GM18867 (cell line): ENCODE results near the gene ZKSCAN2.

Source experiments
- ATAC-seq: cut with Tn5 transposase; IDR thresholded peaks from one replicate; pipeline ENCODE4 v1.9.1; 2021; ENCODE audit warnings: mild to moderate bottlenecking, moderate library complexity; ENCODE audit not compliant: unreplicated experiment

Gene ZKSCAN2

GRCh38 chr16:25257470-25257955 lies at the start of gene ZKSCAN2:
Gene ZKSCAN2 (minus strand): TSS chr16:25257845. CDS start chr16:25257127, 718 bp downstream.
- ATAC-seq, result peak; percentile 90

DNA sequence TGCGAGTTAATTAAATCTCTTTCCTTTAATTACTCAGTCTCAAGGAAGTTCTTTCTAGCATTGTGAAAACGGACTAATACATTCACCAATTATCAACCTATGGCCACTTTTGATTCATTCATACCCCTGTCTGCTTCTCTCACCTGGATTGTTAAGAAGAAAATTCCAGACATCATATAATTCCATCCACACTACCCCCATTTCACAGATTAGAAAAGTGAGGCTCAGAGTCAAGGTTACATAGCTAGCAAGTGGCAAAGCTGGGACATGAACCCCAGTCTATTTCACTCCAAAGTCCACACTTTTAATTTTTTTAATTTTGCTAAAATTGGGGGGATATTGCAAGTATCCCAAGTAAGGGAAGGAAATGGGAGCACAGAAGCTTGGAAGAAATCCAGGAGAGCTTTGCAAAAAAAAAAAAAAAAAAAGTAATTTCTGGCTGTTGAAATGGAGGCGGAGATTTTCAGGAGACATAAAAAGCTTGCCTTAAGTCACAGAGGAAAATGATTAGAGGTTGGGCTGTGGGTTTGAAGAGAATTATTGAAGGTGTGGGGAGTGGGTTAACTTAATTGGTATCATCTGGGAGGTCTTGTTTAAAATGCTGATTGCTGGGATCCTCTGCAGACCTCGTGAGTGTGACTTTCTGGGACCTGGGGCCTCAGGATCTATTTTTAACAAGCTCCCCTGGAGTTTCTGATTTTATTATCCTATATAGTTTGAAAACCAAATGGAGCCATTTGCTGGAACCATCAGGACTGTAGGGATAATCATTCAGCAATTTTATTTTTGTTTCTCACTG lies 42.3 kb upstream of the ZKSCAN2 start:
- no peak for ATAC-seq

DNA sequence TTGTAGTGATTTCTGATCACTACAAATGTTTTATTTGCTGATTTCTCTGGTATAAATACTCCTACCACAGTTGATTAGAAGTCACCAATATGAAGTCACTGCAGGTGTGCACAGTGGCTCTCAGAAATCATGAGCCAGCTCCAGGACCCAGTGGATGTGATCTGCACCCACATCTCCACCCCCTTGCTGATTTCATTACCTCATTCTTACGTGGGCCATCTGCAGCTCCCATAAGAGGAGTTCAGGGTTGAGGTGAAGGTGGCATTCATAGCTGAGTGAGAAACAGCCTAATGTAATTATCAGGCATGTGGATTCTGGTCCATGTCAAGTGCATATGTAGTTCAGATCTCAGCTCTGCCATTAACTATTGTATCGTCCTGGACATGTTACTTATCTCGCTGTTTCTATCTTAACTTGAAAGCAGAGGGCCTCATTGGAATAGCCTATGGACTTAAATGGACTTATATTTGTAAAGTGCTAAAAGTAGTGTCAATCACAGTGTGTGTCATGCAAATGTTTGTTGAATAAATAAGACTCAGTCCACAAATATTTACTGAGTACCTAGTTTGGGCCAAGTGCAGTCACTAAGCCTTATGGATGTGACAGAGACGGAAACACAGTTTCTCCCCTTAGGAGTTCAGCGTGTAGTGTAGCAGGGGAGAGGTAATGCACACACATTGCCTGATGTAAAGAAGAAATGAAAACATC lies 40.7 kb upstream of the ZKSCAN2 start:
- ATAC-seq, result no peak

GRCh38 chr16:25297151-25297787 lies 39.6 kb upstream of the ZKSCAN2 start:
- ATAC-seq, result no peak

DNA sequence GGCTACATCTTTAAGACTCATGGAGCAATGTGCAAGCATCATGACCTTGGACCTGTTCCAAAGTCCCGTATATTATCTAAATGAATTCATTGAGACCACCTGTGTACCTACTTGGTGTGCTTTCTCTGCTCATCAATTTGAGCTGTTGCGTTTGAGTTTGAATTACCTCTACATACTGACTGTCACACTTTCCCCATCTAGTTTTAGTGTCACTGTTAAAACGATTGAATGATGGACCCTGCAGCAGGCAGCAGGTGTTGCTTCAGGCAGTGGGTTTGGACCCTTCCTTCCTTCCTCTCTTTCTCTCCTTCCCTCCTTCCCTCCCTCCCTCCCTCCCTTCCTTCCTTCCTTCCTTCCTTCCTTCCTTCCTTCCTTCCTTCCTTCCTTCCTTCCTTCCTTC lies 33.9 kb upstream of the ZKSCAN2 start:
- ATAC-seq, result no peak

DNA sequence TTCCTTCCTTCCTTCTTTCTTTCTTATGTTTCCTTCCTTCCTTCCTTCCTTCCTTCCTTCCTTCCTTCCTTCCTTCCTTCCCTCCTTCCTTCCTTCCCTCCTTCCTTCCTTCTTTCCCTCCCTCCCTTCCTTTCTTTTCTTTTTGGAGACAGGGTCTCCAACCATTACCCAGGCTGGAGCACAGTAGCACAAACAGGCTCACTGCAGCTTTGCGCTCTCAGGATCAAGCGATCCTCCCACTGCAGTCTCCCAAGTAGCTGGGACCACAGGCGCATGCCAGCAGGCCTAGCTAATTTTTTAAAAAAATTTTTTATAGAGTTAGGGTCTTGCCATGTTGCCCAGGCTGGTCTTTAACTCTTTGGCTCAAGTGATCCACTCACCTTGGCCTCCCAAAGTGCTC lies 31.8 kb upstream of the ZKSCAN2 start:
- ATAC-seq, result no peak

DNA sequence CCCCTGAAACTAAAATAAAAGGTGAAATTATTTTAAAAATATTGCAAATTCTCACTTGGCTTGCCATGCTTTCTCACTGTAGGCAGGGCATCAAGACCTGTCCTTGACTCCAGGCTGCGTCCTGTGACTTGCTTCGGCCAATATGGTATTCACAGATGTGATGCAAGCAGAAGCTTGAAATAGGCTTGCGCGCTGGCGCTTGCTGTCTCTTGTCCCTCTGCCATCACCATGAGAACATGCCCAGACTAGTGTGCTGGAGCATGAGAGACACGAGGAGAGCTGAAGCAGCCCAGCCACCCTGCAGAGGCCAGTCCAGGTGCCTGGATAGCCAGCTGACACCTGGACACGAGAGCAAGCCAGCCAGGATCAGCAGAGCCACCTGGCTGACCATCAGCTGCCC lies 21.8 kb upstream of the ZKSCAN2 start:
- ATAC-seq, result no peak

- no peak for ATAC-seq
Observed at GRCh38 chr16:25271421-25271820, 13.8 kb upstream of the ZKSCAN2 start.

GRCh38 chr16:25270577-25270976 lies 12.9 kb upstream of the ZKSCAN2 start:
- no peak for ATAC-seq

DNA sequence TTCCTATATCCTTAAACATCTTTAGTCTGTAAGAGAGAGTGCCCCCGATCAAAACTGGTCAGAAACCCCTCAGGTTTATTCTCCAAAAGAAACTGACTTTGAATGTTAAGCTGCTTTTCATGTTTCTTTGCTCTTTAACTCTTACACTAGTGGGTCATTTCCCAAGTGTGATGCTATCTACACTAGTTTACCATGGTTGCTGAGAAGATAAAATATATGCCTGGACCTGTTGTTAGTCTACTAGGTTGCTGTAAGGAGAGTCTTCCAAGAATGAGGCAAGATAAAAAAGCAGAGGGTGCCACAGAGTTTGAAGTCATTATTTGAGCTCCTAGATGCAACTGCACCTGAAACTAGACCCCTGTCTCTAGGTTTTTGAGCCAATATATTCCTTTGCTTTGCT lies 12.2 kb upstream of the ZKSCAN2 start:
- ATAC-seq, result no peak

DNA sequence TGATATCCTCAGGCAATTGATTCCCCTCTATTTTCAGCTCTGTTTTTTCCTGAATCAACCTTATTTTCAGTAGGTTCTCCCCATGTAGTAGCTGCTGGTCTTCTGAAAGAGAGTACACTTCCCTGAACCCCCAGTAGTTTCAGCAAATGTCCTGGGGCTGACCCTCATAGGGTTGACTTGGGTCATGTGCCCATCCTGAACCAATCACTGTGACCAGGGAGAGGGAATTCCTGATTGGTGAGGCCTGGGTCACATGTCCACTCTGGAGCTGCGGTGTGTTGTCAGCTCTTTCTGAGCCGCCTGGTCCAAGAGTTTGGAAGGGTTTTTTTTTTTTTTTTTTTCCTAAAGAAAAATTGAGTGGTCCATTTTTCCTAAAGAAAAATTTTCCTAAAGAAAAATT lies 8.3 kb upstream of the ZKSCAN2 start:
- ATAC-seq, result no peak

DNA sequence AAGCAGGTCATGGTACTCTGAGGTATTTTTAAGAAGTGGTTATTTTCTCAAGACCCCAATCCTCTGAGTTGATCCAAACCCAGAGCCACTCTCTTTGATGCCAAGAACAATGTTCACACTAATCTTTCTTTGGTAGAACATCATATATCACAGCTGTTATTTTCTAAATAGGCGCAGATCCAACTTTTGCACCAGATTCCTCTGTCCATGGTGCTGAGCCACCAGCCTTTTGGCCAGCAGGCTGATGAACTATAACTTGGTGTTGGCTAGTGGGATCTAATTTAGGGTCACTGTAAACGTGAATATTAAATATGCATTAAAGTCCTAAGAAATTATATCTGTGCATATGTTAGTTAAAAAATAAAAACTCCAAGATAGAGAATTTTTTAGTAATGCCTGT lies 7.0 kb upstream of the ZKSCAN2 start:
- no peak for ATAC-seq

DNA sequence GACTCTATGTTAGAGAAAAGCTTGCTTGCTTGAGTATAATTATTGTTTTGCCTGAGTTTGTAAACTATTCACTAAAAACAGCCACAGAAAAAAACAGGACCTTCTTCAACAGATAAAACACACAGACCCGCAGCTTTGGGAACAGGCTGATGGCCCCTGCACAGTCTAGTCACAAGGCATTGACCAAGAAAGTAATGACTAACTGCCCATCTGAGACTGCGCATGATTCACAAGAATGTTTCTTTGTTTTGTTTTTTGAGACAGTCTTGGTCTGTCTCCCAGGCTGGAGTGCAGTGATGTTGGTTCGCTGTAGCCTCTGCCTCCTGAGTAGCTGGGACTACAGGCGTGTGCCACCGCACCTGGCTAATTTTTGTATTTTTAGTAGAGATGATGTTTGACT lies 2.8 kb upstream of the ZKSCAN2 start:
- ATAC-seq, result no peak

DNA sequence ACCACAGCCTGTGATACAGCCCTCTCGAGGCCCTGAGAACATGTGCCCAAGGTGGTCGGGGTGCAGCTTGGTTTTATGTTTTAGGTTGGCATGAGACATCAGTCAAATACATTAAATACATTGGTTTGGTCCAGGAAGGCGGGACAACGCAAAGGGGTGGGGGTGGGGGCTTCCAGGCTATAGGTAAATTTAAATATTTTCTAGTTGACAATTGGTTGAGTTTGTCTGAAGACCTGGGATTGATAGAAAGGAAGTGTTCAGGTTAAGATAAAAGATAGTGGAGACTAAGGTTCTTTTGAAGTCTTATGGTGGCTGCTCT lies 1.2 kb upstream of the ZKSCAN2 start:
- no peak for ATAC-seq

DNA sequence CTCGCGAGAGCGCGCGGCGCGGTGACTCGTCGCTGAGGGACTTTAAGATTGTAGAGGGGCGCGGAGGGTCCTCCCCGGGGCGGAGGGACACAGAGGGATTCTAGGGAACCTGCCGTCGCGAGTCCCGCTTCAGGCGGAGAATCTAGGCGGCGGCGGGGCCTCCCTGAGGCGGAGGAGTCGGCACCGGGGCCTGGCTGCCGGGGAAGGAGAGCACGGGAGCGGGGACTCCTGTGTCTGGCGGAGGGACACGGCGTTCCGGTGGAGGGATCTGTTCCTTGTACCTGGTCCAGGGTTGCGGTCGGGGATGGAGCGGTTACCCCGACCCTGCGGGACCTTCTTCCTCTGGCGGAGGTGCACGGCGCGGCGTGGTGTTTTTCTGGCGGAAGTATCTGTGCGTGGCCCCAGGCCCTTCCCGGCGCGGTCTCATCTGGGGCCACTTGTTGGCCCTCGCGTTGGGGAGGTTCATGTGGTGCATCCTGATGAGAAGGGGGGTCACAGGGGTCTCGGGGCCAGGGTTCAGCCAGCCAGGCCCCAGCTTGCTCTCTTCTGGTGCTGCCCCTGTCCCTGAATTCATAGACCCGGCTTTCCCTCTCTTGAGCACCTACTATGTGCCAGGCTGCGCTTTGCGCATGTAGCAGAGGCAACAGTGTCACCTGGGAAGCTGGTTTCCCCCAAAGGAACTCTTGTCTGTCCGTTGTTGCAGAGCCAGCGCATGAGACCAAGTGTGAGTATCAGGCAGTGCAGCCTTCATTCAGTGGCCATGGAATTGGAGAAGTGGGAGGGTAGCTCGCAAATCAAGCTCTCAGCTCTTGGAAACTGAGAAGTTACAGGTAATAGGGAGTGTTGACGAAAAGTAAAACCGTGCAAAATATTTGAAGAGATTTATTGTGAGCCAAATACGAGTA lies 563 bp upstream of the ZKSCAN2 start:
- peak; percentile 47 for ATAC-seq

GRCh38 chr16:25256695-25257469 lies 763 bp downstream of the ZKSCAN2 start:
- ATAC-seq, result no peak

DNA sequence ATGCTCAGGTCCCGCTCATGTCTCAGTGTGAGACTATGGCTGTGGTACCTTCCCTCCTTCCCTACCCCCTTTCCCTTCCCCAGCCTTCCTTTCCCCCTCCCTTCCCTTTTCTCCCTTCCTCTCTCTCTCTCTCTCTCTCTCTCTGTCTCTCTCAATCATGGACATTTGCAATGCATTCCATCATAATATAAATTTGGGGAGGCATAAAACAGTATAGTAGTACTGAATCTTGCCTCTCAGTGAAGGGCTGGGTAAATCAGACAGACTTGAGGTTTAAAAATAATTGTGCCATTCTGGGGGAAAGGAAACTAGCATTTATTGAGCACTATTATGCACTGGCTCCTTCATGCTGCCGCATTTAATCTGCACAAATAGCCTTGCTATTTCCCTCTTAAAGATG lies 4.3 kb downstream of the ZKSCAN2 start:
- ATAC-seq, result no peak

DNA sequence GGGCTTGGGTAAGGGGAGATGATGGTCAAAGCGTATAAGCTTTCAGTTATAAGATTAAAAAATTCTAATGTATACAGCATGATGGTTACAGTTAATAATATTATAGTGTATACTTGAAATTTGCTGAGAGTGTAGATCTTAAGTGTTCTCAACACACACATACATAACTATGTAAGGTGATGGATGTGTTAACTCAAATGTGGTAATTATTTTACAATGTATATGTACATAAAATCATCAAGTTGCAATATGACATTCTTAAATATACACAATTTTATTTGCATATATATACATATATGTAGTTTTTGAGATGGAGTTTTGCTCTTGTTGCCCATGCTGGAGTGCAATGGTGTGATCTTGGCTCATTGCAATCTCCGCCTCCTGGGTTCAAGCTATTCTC lies 7.2 kb downstream of the ZKSCAN2 start:
- ATAC-seq, result no peak

DNA sequence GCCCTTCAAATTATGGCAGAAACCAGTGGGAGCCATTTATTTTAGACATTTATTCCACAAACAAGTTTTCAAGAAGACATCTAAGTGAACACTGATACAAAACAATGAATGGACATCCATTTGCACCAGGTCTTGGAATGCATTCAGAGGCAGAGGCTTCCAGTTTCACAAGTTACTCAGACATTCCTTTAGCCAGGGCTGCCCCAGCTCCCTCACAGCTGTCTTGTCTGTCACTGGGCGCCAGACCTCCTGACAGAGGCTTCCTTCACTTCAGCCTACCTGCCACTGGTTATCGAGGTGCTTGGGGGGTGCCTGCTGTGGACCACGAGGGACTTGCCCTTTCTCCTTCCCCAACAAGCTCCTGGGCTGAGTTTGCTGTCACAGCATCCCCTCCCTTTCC lies 21.7 kb downstream of the ZKSCAN2 start:
- ATAC-seq, result no peak

DNA sequence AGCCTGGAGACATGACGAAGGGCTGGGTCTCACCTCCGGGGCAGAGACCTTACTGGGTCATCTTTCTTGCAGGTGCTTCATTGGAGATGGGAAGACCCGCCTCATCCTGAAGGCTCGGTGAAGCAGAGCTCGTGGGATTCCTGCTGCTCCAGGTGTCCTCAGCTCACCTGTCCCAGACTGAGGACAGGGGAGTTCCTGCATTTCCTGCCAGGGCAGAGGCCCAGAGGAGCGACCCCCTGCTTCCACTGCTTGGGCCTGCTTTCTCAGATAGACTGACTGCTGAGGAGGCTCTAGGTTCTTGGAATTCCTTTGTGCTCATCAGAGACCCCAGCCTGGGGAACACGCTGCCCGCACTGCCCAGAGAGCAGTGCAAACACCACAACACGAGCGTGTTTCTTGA lies 29.3 kb downstream of the ZKSCAN2 start:
- ATAC-seq, result no peak
